Activated naive CD8-positive, alpha-beta T cell (primary cell): Measurements from ENCODE around the gene NLK.
"Not testable (repeated sequence)": the region's sequence is repeated elsewhere in the genome, so short reads cannot be mapped to it uniquely, and the experiment has no call there.

Experiments
- H3K27ac Mint-ChIP-seq: one replicate; pipeline ENCODE4 v1.8.0; 2021; ENCODE audit warnings: mixed read lengths
- H3K27me3 Mint-ChIP-seq: one replicate; pipeline ENCODE4 v1.8.0; 2021; ENCODE audit warnings: mixed read lengths
- H3K36me3 Mint-ChIP-seq: one replicate; pipeline ENCODE4 v1.8.0; 2021; ENCODE audit warnings: mixed read lengths
- H3K4me1 Mint-ChIP-seq: one replicate; pipeline ENCODE4 v1.8.0; 2021; ENCODE audit warnings: low read depth, mixed read lengths
- H3K4me3 Mint-ChIP-seq: one replicate; pipeline ENCODE4 v1.8.0; 2021; ENCODE audit warnings: mild to moderate bottlenecking, mixed read lengths
- H3K9me3 Mint-ChIP-seq: one replicate; pipeline ENCODE4 v1.8.0; 2021; ENCODE audit warnings: low read depth, mixed read lengths

Gene NLK

DNA sequence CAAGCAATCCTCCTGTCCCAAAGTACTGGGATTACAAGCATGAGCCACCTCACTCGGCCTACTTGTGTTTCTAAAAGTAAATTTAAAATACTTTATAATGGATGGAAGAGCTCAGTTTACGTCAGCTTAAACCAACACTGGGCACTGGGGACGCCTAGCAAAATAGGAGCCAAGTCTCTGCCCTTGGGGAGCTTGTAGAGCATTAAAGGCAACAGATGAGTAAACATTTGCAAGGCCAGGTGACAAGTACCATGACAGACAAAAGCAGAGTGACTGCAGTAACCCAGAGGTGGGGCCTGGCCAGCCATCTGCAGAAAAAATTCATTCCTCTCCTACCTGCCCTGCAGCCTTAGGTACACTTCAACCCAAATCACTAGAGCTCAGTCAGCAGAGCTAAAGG is 12.1 kb upstream of the NLK start:
- Mint-ChIP-seq H3K27ac (no peak overlapping the region), H3K27me3 (no peaks in the 10 kb centered on the region), H3K4me3 (no peak overlapping the region), H3K36me3 (no peaks in the 10 kb centered on the region), H3K9me3 (peaks cover 7% of the 10 kb centered on the region), H3K4me1 (no peaks in the 10 kb centered on the region)

- no peaks in the 10 kb centered on the region for H3K4me1 Mint-ChIP-seq
- no peak overlapping the region for H3K4me3 Mint-ChIP-seq
- H3K9me3 Mint-ChIP-seq: peaks cover 7% of the 10 kb centered on the region
- H3K36me3 Mint-ChIP-seq: peaks cover 2% of the 10 kb centered on the region
- H3K27me3 Mint-ChIP-seq: no peaks in the 10 kb centered on the region
- no peak overlapping the region for H3K27ac Mint-ChIP-seq
Measured at GRCh38 chr17:28031174-28031573, 11.3 kb upstream of the NLK start.

DNA sequence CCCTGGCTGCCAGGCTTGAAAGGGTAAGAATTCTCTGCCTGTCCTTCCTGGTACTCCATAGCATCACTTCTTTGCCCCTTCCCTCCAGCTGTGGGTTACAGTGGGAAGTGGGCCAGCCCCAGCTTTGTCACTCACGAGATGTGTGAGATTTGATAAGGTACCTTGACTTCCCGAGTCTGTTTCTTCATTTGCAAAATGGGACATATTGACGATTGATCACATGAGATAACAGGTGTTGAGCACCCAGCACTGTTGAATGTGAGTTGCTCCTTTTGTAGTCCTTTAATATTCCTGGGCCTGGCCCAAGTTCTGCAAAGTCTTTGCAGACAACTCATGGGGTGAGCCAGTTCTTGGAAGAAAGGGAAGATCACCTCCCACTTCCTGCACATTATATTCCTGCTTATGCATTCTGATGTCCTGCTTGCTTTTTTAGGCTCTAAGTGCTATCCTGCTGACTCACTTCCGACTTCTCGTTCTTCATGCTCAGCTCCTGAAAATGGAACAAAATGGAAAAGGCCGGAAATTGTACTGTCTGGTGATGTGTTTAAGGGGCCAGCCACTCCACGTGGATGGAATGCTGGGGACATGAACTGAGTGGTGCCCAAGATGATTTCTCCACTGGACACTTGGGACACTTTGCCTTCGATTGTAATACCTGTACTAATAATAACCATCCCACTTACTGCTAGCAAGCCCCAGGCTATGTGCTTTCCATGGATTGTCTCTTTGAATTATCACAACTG is 8.3 kb upstream of the NLK start:
- H3K4me3 Mint-ChIP-seq: no peak overlapping the region
- H3K9me3 Mint-ChIP-seq: no peaks in the 10 kb centered on the region
- no peaks in the 10 kb centered on the region for H3K27me3 Mint-ChIP-seq
- peaks cover 3% of the 10 kb centered on the region for H3K4me1 Mint-ChIP-seq
- peaks cover 2% of the 10 kb centered on the region for H3K36me3 Mint-ChIP-seq
- no peak overlapping the region for H3K27ac Mint-ChIP-seq

- not testable (repeated sequence) for H3K4me1 Mint-ChIP-seq, H3K36me3 Mint-ChIP-seq, H3K27me3 Mint-ChIP-seq, H3K9me3 Mint-ChIP-seq, H3K27ac Mint-ChIP-seq, H3K4me3 Mint-ChIP-seq
Measured at GRCh38 chr17:28035452-28035851, 7.0 kb upstream of the NLK start.

GRCh38 chr17:28035884-28036283 is 6.6 kb upstream of the NLK start:
- H3K27ac Mint-ChIP-seq, H3K36me3 Mint-ChIP-seq, H3K4me3 Mint-ChIP-seq, H3K27me3 Mint-ChIP-seq, H3K9me3 Mint-ChIP-seq: not testable (repeated sequence)
- peaks cover 13% of the 10 kb centered on the region for H3K4me1 Mint-ChIP-seq

DNA sequence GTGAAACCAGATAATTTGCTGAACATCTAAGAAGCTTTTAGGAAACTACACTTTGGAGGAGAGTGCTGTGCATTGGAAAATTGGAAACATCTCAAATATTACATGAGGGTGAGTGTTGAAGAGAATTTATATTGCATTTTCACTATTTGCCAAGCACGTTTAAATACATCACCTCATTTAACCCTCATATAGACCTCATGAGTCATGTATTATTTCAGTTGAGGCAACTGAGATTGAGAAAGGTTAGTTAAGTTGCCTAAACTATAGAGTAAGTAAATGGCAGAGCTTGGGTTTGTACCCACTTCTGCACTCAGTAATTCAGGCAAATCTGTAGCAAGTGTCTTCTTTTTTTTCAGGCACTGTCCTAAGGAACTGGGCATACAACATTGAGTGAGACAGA is 3.7 kb upstream of the NLK start:
- Mint-ChIP-seq H3K27ac (no peak overlapping the region), H3K9me3 (no peaks in the 10 kb centered on the region), H3K27me3 (no peaks in the 10 kb centered on the region), H3K36me3 (peaks cover 2% of the 10 kb centered on the region), H3K4me1 (peaks cover 33% of the 10 kb centered on the region), H3K4me3 (peak overlapping the region; percentile 11)

DNA sequence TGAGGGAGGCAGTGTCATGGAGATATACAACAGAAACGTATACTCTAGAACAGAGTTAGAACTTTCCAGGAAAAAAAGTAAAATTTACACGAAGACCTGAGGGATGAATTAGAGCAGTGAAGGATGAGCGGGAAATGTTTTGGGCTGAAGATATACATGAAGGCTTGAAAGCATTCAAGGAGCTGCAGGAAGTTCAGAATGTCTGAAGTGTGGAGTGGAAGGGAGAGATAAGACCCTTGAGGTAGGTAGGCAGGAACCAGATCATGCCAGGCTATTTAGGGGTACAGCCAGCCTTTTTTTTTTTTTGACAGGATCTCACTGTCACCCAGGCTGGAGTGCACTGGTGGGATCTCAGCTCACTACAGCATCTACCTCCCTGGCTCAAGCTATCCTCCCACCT is 3.2 kb upstream of the NLK start:
- H3K36me3 Mint-ChIP-seq: peaks cover 2% of the 10 kb centered on the region
- H3K27me3 Mint-ChIP-seq: no peaks in the 10 kb centered on the region
- peaks cover 37% of the 10 kb centered on the region for H3K4me1 Mint-ChIP-seq
- no peaks in the 10 kb centered on the region for H3K9me3 Mint-ChIP-seq
- no peak overlapping the region for H3K27ac Mint-ChIP-seq
- H3K4me3 Mint-ChIP-seq: peak overlapping the region; percentile 11

GRCh38 chr17:28040406-28040805 is 2.1 kb upstream of the NLK start:
- H3K4me1 Mint-ChIP-seq: peaks cover 47% of the 10 kb centered on the region
- peaks cover 2% of the 10 kb centered on the region for H3K36me3 Mint-ChIP-seq
- H3K27me3 Mint-ChIP-seq: no peaks in the 10 kb centered on the region
- H3K9me3 Mint-ChIP-seq: no peaks in the 10 kb centered on the region
- peak overlapping the region; percentile 82 for H3K4me3 Mint-ChIP-seq
- no peak overlapping the region for H3K27ac Mint-ChIP-seq

- Mint-ChIP-seq H3K27ac (peak overlapping the region; percentile 51), H3K4me3 (peak overlapping the region; percentile 82), H3K36me3 (no peaks in the 10 kb centered on the region), H3K9me3 (no peaks in the 10 kb centered on the region), H3K27me3 (no peaks in the 10 kb centered on the region), H3K4me1 (peaks cover 55% of the 10 kb centered on the region)
Measured at GRCh38 chr17:28041068-28041843, 1.2 kb upstream of the NLK start.

GRCh38 chr17:28041844-28042656 is 427 bp upstream of the NLK start:
- Mint-ChIP-seq H3K27me3 (no peaks in the 10 kb centered on the region), H3K9me3 (no peaks in the 10 kb centered on the region), H3K4me1 (peaks cover 63% of the 10 kb centered on the region), H3K36me3 (peaks cover 2% of the 10 kb centered on the region), H3K4me3 (peak overlapping the region; percentile 89), H3K27ac (peak overlapping the region; percentile 28)

DNA sequence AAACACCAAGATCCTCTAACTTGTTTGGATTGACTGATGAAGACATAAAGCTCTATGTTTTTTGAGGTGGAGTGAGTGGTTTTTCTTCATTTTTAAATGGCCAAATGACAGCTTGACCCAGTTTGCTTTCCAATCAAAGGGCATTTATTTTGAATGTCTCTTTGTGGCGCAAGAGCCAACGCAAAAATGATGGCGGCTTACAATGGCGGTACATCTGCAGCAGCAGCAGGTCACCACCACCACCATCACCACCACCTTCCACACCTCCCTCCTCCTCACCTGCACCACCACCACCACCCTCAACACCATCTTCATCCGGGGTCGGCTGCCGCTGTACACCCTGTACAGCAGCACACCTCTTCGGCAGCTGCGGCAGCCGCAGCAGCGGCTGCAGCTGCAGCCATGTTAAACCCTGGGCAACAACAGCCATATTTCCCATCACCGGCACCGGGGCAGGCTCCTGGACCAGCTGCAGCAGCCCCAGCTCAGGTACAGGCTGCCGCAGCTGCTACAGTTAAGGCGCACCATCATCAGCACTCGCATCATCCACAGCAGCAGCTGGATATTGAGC is 329 bp downstream of the NLK start:
- peak overlapping the region; percentile 89 for H3K4me3 Mint-ChIP-seq
- no peaks in the 10 kb centered on the region for H3K9me3 Mint-ChIP-seq
- no peaks in the 10 kb centered on the region for H3K27me3 Mint-ChIP-seq
- peaks cover 2% of the 10 kb centered on the region for H3K36me3 Mint-ChIP-seq
- H3K4me1 Mint-ChIP-seq: peaks cover 71% of the 10 kb centered on the region
- H3K27ac Mint-ChIP-seq: peak overlapping the region; percentile 28

DNA sequence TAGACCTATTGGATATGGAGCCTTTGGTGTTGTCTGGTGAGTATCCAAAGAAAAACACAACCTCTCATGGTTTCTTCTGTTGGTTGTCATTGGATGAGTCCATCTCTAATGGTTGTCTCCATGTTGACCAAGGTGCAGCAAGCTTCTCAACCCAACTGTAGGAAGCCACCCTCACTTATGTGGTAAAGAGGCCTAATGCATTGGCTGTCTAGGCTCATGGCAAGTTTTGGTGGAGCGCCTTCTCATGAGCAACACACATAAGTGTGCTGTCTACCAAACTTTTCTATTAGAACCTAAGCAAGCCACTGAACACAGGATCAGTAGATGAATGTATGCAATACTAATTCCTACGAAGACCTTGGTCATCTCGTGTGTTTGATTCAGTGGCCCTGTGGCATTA is 819 bp downstream of the NLK start:
- no peaks in the 10 kb centered on the region for H3K27me3 Mint-ChIP-seq
- peaks cover 76% of the 10 kb centered on the region for H3K4me1 Mint-ChIP-seq
- H3K36me3 Mint-ChIP-seq: peaks cover 4% of the 10 kb centered on the region
- no peak overlapping the region for H3K27ac Mint-ChIP-seq
- H3K9me3 Mint-ChIP-seq: no peaks in the 10 kb centered on the region
- H3K4me3 Mint-ChIP-seq: peak overlapping the region; percentile 89

DNA sequence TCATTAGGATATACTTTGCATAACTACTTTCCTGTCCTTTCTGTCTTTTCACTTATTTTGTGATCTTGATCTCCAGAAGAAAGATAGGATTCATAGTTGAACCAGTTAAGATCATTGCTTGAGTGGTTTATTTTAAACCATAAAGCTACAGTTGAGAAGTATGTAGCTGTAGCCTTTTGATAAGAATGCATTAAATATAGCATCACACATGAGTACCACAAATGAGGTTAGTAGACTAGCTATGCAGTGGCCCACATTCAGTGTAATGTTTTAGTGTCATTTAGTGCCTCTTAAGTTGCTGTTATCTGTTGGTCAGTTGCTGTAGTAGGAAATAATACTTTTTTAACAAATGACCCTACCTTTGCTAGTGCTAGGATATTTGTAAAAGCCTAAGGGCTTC is 1.3 kb downstream of the NLK start:
- no peak overlapping the region for H3K27ac Mint-ChIP-seq

GRCh38 chr17:28045304-28045703 is 2.8 kb downstream of the NLK start:
- H3K4me3 Mint-ChIP-seq: peak overlapping the region; percentile 42
- H3K4me1 Mint-ChIP-seq: peaks cover 88% of the 10 kb centered on the region
- no peaks in the 10 kb centered on the region for H3K27me3 Mint-ChIP-seq
- H3K36me3 Mint-ChIP-seq: peaks cover 12% of the 10 kb centered on the region
- no peaks in the 10 kb centered on the region for H3K9me3 Mint-ChIP-seq
- peak overlapping the region; percentile 19 for H3K27ac Mint-ChIP-seq

More for the DNA sequence above, 1.3 kb downstream of the NLK start:
- H3K4me1 Mint-ChIP-seq: peaks cover 80% of the 10 kb centered on the region
- H3K9me3 Mint-ChIP-seq: no peaks in the 10 kb centered on the region
- H3K36me3 Mint-ChIP-seq: peaks cover 4% of the 10 kb centered on the region
- H3K4me3 Mint-ChIP-seq: peak overlapping the region; percentile 89
- H3K27me3 Mint-ChIP-seq: no peaks in the 10 kb centered on the region
